ENCODE measurements around the gene MEI4.

Gene MEI4, protein sequence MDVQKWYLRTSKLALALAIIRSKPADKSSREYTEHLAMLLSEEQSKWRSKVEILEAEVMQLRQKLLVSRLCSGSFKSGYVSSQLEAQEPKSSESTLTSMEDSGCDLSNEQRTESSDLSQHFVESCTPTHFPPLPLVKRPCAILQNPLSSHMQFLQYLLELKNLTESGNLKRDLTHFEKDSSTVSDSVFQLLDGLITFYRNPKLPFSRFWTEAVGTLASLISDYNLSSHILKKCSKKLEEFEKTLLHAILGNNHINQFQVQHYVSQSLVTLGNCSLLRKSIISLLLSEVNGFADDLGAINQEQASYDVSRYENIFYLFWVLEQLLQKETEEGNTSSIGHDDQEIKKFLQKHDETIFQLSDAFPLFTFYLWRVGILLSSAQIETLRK

GRCh38 chr6:77652739-77653138, at the start of gene MEI4:
Gene MEI4, plus strand, starts transcription at chr6:77653039. Its CDS starts 37,633 bp downstream, at chr6:77690672.
- Histone ChIP-seq H3K27me3 (ENCODE audit: control insufficient read depth, insufficient read depth, low read length) (no peaks in the 10 kb centered on the region), H3K4me1 (ENCODE audit: control insufficient read depth, insufficient read depth, low read length) (no peaks in the 10 kb centered on the region), H3K36me3 (ENCODE audit: control insufficient read depth, insufficient read depth, low read length) (no peaks in the 10 kb centered on the region), H3K9ac (ENCODE audit: low read length) (no peak within 1 kb of the TSS), H3K27ac (ENCODE audit: low read depth, low read length) (no peak within 1 kb of the TSS), H3K4me3 (ENCODE audit: low read length) (no peak within 1 kb of the TSS)

DNA sequence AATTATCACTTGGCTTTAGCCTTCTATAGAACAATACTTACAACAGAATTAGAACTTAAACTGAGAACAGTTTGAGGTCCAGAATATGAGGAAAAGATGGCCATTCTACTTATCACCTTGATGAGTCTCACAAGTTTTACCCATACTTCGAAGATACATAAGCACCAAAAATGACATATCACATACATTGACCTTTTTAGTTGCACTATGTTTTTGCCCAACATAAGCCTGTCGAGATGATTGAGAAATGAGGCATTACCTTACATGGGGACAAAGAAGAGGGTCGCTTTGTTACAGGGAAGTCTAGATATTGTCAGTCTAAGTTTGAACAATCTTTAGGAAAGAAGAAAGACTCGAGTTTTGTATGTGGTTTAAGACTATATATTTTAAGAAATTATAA, 48.4 kb upstream of the MEI4 start:
- H3K9ac ChIP-seq (ENCODE audit: low read length) = no peak overlapping the region
- H3K27me3 ChIP-seq (ENCODE audit: control insufficient read depth, insufficient read depth, low read length) = no peaks in the 10 kb centered on the region
- no peak overlapping the region for H3K4me3 ChIP-seq (ENCODE audit: low read length)
- no peak overlapping the region for H3K27ac ChIP-seq (ENCODE audit: low read depth, low read length)
- no peaks in the 10 kb centered on the region for H3K4me1 ChIP-seq (ENCODE audit: control insufficient read depth, insufficient read depth, low read length)
- H3K36me3 ChIP-seq (ENCODE audit: control insufficient read depth, insufficient read depth, low read length) = no peaks in the 10 kb centered on the region

GRCh38 chr6:77607004-77607403, 45.8 kb upstream of the MEI4 start:
- H3K9ac ChIP-seq (ENCODE audit: low read length) = no peak overlapping the region
- no peaks in the 10 kb centered on the region for H3K36me3 ChIP-seq (ENCODE audit: control insufficient read depth, insufficient read depth, low read length)
- no peaks in the 10 kb centered on the region for H3K27me3 ChIP-seq (ENCODE audit: control insufficient read depth, insufficient read depth, low read length)
- H3K4me1 ChIP-seq (ENCODE audit: control insufficient read depth, insufficient read depth, low read length) = no peaks in the 10 kb centered on the region
- H3K4me3 ChIP-seq (ENCODE audit: low read length) = no peak overlapping the region
- H3K27ac ChIP-seq (ENCODE audit: low read depth, low read length) = no peak overlapping the region

DNA sequence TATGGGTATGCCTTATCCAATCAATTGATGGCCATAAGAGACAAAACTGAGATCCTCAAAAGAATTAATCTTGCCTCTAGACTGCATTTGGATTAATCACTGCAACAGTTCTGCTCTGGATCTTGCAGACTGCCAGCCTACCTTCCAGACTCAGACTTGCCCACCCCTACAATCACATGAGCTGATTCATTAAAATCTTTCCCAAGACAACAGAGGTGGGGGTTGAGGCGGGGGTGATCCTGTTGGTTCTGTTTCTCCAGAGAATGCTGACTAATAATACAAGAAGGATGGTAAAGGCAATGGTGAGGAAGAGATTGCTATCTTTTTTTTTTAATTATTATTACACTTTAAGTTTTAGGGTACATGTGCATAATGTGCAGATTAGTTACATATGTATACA, 43.7 kb upstream of the MEI4 start:
- H3K36me3 ChIP-seq (ENCODE audit: control insufficient read depth, insufficient read depth, low read length) = no peaks in the 10 kb centered on the region
- no peaks in the 10 kb centered on the region for H3K4me1 ChIP-seq (ENCODE audit: control insufficient read depth, insufficient read depth, low read length)
- no peak overlapping the region for H3K27ac ChIP-seq (ENCODE audit: low read depth, low read length)
- H3K27me3 ChIP-seq (ENCODE audit: control insufficient read depth, insufficient read depth, low read length) = no peaks in the 10 kb centered on the region
- H3K9ac ChIP-seq (ENCODE audit: low read length) = no peak overlapping the region
- no peak overlapping the region for H3K4me3 ChIP-seq (ENCODE audit: low read length)

- Histone ChIP-seq H3K36me3 (ENCODE audit: control insufficient read depth, insufficient read depth, low read length) (no peaks in the 10 kb centered on the region), H3K27me3 (ENCODE audit: control insufficient read depth, insufficient read depth, low read length) (no peaks in the 10 kb centered on the region), H3K4me1 (ENCODE audit: control insufficient read depth, insufficient read depth, low read length) (no peaks in the 10 kb centered on the region), H3K9ac (ENCODE audit: low read length) (no peak overlapping the region), H3K4me3 (ENCODE audit: low read length) (no peak overlapping the region), H3K27ac (ENCODE audit: low read depth, low read length) (no peak overlapping the region)
Observed at GRCh38 chr6:77619114-77619513, 33.7 kb upstream of the MEI4 start.

GRCh38 chr6:77620278-77620882, 32.5 kb upstream of the MEI4 start:
- Histone ChIP-seq H3K4me1 (ENCODE audit: control insufficient read depth, insufficient read depth, low read length) (no peaks in the 10 kb centered on the region), H3K27me3 (ENCODE audit: control insufficient read depth, insufficient read depth, low read length) (no peaks in the 10 kb centered on the region), H3K9ac (ENCODE audit: low read length) (no peak overlapping the region), H3K4me3 (ENCODE audit: low read length) (no peak overlapping the region), H3K36me3 (ENCODE audit: control insufficient read depth, insufficient read depth, low read length) (no peaks in the 10 kb centered on the region), H3K27ac (ENCODE audit: low read depth, low read length) (no peak overlapping the region)

DNA sequence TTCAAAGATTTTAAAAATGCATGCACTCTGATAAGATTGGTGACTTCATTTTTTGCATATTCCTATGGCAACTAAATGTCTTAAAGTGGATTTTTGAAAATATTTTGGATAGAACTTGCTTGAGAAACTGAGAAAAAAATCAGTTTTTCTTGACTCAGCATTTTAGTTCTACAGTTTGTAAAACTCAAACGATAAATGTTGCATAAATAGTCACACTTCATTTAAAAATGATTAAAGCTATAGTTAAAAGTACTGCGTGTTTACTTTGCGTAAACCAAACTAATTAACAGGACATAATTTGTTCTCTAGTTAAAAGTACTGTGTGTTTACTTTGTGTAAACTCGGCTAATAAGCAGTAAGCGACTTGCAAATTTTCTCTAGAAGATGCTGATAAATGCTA, 28.3 kb upstream of the MEI4 start:
- Histone ChIP-seq H3K4me3 (ENCODE audit: low read length) (no peak overlapping the region), H3K36me3 (ENCODE audit: control insufficient read depth, insufficient read depth, low read length) (no peaks in the 10 kb centered on the region), H3K4me1 (ENCODE audit: control insufficient read depth, insufficient read depth, low read length) (no peaks in the 10 kb centered on the region), H3K27me3 (ENCODE audit: control insufficient read depth, insufficient read depth, low read length) (no peaks in the 10 kb centered on the region), H3K27ac (ENCODE audit: low read depth, low read length) (no peak overlapping the region), H3K9ac (ENCODE audit: low read length) (no peak overlapping the region)

DNA sequence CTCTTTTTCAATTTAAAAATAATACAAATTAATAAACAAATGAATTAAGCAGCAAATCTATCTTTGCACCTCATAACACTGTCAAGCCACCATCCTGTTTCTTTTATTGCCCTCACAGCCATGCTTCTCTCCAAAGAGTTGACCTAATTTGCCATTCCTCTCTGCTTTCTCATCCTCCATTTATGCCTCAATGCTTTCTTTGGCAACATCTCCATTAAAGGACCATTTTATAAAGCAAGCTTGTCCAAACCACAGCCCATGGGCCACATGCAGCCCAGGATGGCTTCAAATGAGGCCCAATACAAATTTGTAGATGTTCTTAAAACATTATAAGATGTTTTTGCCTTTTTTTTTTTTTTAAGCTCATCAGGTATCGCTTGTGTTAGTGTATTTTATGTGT, 26.4 kb upstream of the MEI4 start:
- Histone ChIP-seq H3K36me3 (ENCODE audit: control insufficient read depth, insufficient read depth, low read length) (no peaks in the 10 kb centered on the region), H3K9ac (ENCODE audit: low read length) (no peak overlapping the region), H3K4me1 (ENCODE audit: control insufficient read depth, insufficient read depth, low read length) (no peaks in the 10 kb centered on the region), H3K27me3 (ENCODE audit: control insufficient read depth, insufficient read depth, low read length) (no peaks in the 10 kb centered on the region), H3K4me3 (ENCODE audit: low read length) (no peak overlapping the region), H3K27ac (ENCODE audit: low read depth, low read length) (no peak overlapping the region)

GRCh38 chr6:77630014-77630413, 22.8 kb upstream of the MEI4 start:
- no peak overlapping the region for H3K4me3 ChIP-seq (ENCODE audit: low read length)
- H3K4me1 ChIP-seq (ENCODE audit: control insufficient read depth, insufficient read depth, low read length) = no peaks in the 10 kb centered on the region
- no peak overlapping the region for H3K27ac ChIP-seq (ENCODE audit: low read depth, low read length)
- H3K27me3 ChIP-seq (ENCODE audit: control insufficient read depth, insufficient read depth, low read length) = no peaks in the 10 kb centered on the region
- H3K9ac ChIP-seq (ENCODE audit: low read length) = no peak overlapping the region
- no peaks in the 10 kb centered on the region for H3K36me3 ChIP-seq (ENCODE audit: control insufficient read depth, insufficient read depth, low read length)

- no peak overlapping the region for H3K9ac ChIP-seq (ENCODE audit: low read length)
- H3K36me3 ChIP-seq (ENCODE audit: control insufficient read depth, insufficient read depth, low read length) = no peaks in the 10 kb centered on the region
- H3K4me3 ChIP-seq (ENCODE audit: low read length) = no peak overlapping the region
- H3K27ac ChIP-seq (ENCODE audit: low read depth, low read length) = no peak overlapping the region
- no peaks in the 10 kb centered on the region for H3K27me3 ChIP-seq (ENCODE audit: control insufficient read depth, insufficient read depth, low read length)
- H3K4me1 ChIP-seq (ENCODE audit: control insufficient read depth, insufficient read depth, low read length) = no peaks in the 10 kb centered on the region
Observed at GRCh38 chr6:77633471-77633870, 19.4 kb upstream of the MEI4 start.

- Histone ChIP-seq H3K4me3 (ENCODE audit: low read length) (no peak overlapping the region), H3K9ac (ENCODE audit: low read length) (no peak overlapping the region), H3K36me3 (ENCODE audit: control insufficient read depth, insufficient read depth, low read length) (no peaks in the 10 kb centered on the region), H3K27ac (ENCODE audit: low read depth, low read length) (no peak overlapping the region), H3K27me3 (ENCODE audit: control insufficient read depth, insufficient read depth, low read length) (no peaks in the 10 kb centered on the region), H3K4me1 (ENCODE audit: control insufficient read depth, insufficient read depth, low read length) (no peaks in the 10 kb centered on the region)
Observed at GRCh38 chr6:77633993-77634715, 18.7 kb upstream of the MEI4 start.

DNA sequence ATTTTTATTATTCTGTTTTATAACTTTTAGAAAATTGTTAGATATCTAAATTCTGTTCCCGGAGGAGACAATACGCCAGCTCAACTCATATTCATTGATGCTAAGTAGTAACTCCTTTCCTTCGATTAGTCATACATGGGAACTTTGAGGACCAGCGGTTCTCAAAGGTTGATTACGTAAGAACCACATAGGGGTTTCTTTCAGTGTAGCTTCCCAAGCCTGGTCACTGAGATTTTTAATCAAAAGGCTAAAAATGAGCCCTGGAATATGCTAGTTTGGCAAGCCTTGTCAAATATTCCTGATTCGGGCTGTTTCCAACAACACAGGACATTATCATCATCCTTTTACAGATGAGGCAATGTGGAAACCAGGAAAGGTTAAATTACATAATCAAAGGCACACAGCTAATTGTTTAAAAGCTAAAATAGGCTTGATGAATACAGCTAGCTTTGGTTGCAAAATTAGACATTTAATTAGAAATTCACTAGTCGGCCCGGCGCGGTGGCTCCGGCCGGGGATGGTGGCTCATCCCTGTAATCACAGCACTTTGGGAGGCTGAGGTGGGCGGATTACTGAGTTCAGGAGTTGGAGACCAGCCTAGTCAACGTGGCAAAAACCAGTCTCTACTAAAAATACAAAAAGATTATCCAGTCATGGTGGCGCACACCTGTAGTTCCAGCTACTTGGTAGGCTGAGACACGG, 14.6 kb upstream of the MEI4 start:
- Histone ChIP-seq H3K4me1 (ENCODE audit: control insufficient read depth, insufficient read depth, low read length) (no peaks in the 10 kb centered on the region), H3K27ac (ENCODE audit: low read depth, low read length) (no peak overlapping the region)

More for the DNA sequence above, 14.6 kb upstream of the MEI4 start:
- H3K9ac ChIP-seq (ENCODE audit: low read length) = no peak overlapping the region
- H3K27me3 ChIP-seq (ENCODE audit: control insufficient read depth, insufficient read depth, low read length) = no peaks in the 10 kb centered on the region
- no peak overlapping the region for H3K4me3 ChIP-seq (ENCODE audit: low read length)
- no peaks in the 10 kb centered on the region for H3K36me3 ChIP-seq (ENCODE audit: control insufficient read depth, insufficient read depth, low read length)

Data from rectal smooth muscle tissue (tissue), 1 donor.